Keratinocyte (primary cell): ENCODE results near the gene TAF10. TPM values are rescaled to one million over a fixed set of nuclear protein-coding genes. Genes with fewer than 3 reads are reported as not detected.

Experiments used
- DNase-seq: peaks from one replicate; pipeline ENCODE4 v3.0.0-alpha.2; 2011; ENCODE audit warnings: low read depth, missing footprints, low spot score
- FAIRE-seq: peaks from 2 replicates; lab custom pipeline; 2011; peaks lifted over from hg19 to GRCh38; lab: Jason Lieb, UNC
- H2AFZ ChIP-seq: 2 replicates; pipeline ENCODE4 v1.6.0; 2012; ENCODE audit warnings: low read length, control low read depth, inconsistent platforms; ENCODE audit not compliant: control insufficient read depth
- H3K27ac ChIP-seq: 2 replicates; pipeline ENCODE4 v1.5.1; 2011; ENCODE audit warnings: low read length; ENCODE audit not compliant: control insufficient read depth, insufficient read depth
- H3K27me3 ChIP-seq: 3 replicates; pipeline ENCODE4 v1.6.0; 2011; ENCODE audit warnings: low read length; ENCODE audit not compliant: control insufficient read depth, insufficient read depth; ENCODE audit errors: extremely low read depth
- H3K36me3 ChIP-seq, 2 experiments: 2 replicates in 1 of 2; 3 replicates in 1 of 2; pipeline ENCODE4 v1.5.1; 2011; ENCODE audit warnings: low read length in 2 of 2, mild to moderate bottlenecking in 1 of 2; ENCODE audit not compliant: control insufficient read depth in 2 of 2, insufficient read depth in 2 of 2; ENCODE audit errors: extremely low read depth in 1 of 2
- H3K4me1 ChIP-seq: 3 replicates; pipeline ENCODE4 v1.5.1; 2011; ENCODE audit warnings: low read length; ENCODE audit not compliant: control insufficient read depth, insufficient read depth; ENCODE audit errors: extremely low read depth
- H3K4me2 ChIP-seq: 3 replicates; pipeline ENCODE4 v1.6.0; 2011; ENCODE audit warnings: low read depth, low read length; ENCODE audit not compliant: control insufficient read depth, insufficient read depth; ENCODE audit errors: extremely low read depth
- H3K4me3 ChIP-seq, 3 experiments: fragments of 200-600 bp in 1 of 3; sonication (generic) in 1 of 3; 2 replicates in 2 of 3; 3 replicates in 1 of 3; pipeline ENCODE4 v1.5.1; 2011 to 2016; ENCODE audit warnings: low read length in 3 of 3, mild to moderate bottlenecking in 3 of 3, control low read depth in 2 of 3, inconsistent platforms in 1 of 3, low read depth in 1 of 3, mixed read lengths in 1 of 3, mixed run types in 1 of 3, moderate library complexity in 1 of 3; ENCODE audit not compliant: control insufficient read depth in 2 of 3, insufficient read depth in 2 of 3; ENCODE audit errors: extremely low read depth in 1 of 3
- H3K79me2 ChIP-seq: 2 replicates; pipeline ENCODE4 v1.6.0; 2012; ENCODE audit warnings: low read length; ENCODE audit not compliant: control insufficient read depth, insufficient read depth
- H3K9ac ChIP-seq: 3 replicates; pipeline ENCODE4 v1.6.0; 2011; ENCODE audit warnings: low read length; ENCODE audit not compliant: control insufficient read depth, insufficient read depth; ENCODE audit errors: extremely low read depth
- H3K9me1 ChIP-seq: 3 replicates; pipeline ENCODE4 v1.6.0; 2011; ENCODE audit warnings: low read length; ENCODE audit not compliant: control insufficient read depth, insufficient read depth; ENCODE audit errors: extremely low read depth
- H3K9me3 ChIP-seq: 2 replicates; pipeline ENCODE4 v1.5.1; 2012; ENCODE audit warnings: low read depth, low read length; ENCODE audit not compliant: control insufficient read depth
- H4K20me1 ChIP-seq: 3 replicates; pipeline ENCODE4 v1.6.0; 2011; ENCODE audit warnings: low read length; ENCODE audit not compliant: control insufficient read depth, insufficient read depth; ENCODE audit errors: extremely low read depth
- EZH2 ChIP-seq: IDR thresholded peaks from one replicate; pipeline ENCODE4 v1.6.1; 2012; ENCODE audit warnings: inconsistent platforms, mild to moderate bottlenecking, low read length, moderate library complexity
- dilution Hi-C: fragments of 300-500 bp; cut with MboI; formaldehyde crosslinking; loops from one replicate; pipeline ENCODE4 v1.7.0; 2020; ENCODE audit warnings: low sequenced_read_pairs; ENCODE audit not compliant: extremely low pct_ligation_motif_present
- polyA plus RNA-seq, 5 experiments: library from polyadenylated mRNA; depleted of rRNA in 3 of 5; stranded (reverse) in 3 of 5; stranded (forward) in 1 of 5; unstranded in 1 of 5; fragments of >200 nt; gene quantifications; 1 replicate in 1 of 5; 2 replicates in 3 of 5; 3 replicates in 1 of 5; pipeline versions ENCODE4 v1.2.1 to v1.2.3, GENCODE V29; 2011 to 2012; ENCODE audit warnings: missing spikeins in 2 of 5, low read depth in 1 of 5, low replicate concordance in 1 of 5
- TF ChIP-seq, protein P1 (sequence below), 3 experiments: IDR thresholded peaks in 1 of 3; conservative IDR thresholded peaks in 1 of 3; optimal IDR thresholded peaks in 1 of 3; 2 replicates in 2 of 3; 3 replicates in 1 of 3; pipeline versions ENCODE3 to v1.5.1; 2011; ENCODE audit warnings: low read length in 3 of 3, mild to moderate bottlenecking in 3 of 3, moderate library complexity in 2 of 3, control low read depth in 1 of 3, inconsistent platforms in 1 of 3; ENCODE audit not compliant: insufficient read depth in 2 of 3; ENCODE audit errors: extremely low read depth in 1 of 3

TAF10 gene
- polyA plus RNA-seq, 1 donor (not counting 4 experiments of a cell fraction or from before 2014, with no cell fraction given), result 165 TPM

DNA sequence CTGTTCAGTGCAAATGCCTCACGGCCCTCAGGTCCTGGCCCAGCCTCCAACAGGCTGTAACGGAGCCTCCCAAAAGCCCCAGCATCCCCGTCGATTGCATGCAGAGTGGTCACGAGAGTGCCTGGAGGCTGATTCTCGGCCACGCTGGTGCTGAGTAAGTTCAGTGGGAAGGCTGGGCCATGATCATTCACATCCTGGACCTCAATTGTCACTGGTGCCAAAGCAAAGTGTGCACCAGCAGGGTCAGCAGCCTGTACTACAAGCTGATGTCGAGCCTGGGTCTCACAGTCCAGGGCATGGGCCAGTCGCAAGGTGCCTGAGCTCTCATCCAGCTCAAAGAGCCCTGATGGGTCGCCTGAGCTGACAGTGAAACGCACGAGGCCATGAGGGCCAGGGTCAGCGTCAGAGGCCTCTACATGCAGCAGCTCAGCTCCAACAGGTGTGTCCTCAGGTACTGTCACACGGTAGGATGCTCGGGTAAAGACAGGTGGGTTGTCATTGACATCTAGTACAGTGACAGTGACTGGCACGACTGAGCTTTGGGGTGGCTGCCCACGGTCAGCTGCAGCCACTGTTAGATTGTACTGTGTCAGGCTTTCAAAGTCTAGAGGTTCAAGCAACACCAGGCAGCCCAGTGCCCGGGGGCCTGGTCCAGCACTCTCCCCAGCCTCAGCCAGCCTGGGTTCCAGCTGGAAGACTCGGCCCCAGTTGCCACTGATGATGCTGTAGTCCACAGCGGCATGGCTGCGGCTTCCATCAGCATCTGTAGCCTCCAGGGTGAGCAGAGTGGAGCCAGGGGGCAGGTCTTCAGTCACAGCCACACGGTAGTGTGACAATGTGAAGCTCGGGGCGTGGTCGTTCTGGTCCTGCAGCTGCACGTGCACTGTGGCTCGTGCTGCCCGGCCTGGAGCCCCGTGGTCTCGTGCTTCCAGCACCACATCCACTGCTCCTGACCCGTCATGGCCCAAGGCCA lies 11.7 kb upstream of the TAF10 start:
- peaks cover 10% of the 10 kb centered on the region for H3K27me3 ChIP-seq
- DNase-seq, result no peak
- H3K9me3 ChIP-seq, result no peaks in the 10 kb centered on the region
- no peak overlapping the region for H3K4me3 ChIP-seq
- dilution Hi-C loops, result no loop called here
- no peak overlapping the region for H3K9ac ChIP-seq
- H3K27ac ChIP-seq, result no peak overlapping the region
- no peak for FAIRE-seq
- no peaks in the 10 kb centered on the region for H3K36me3 ChIP-seq
- no peaks in the 10 kb centered on the region for H3K4me1 ChIP-seq
- H3K9me1 ChIP-seq, result no peaks in the 10 kb centered on the region
- no peaks in the 10 kb centered on the region for H3K79me2 ChIP-seq
- no peak overlapping the region for H2AFZ ChIP-seq
- TF ChIP-seq, protein P1, sequence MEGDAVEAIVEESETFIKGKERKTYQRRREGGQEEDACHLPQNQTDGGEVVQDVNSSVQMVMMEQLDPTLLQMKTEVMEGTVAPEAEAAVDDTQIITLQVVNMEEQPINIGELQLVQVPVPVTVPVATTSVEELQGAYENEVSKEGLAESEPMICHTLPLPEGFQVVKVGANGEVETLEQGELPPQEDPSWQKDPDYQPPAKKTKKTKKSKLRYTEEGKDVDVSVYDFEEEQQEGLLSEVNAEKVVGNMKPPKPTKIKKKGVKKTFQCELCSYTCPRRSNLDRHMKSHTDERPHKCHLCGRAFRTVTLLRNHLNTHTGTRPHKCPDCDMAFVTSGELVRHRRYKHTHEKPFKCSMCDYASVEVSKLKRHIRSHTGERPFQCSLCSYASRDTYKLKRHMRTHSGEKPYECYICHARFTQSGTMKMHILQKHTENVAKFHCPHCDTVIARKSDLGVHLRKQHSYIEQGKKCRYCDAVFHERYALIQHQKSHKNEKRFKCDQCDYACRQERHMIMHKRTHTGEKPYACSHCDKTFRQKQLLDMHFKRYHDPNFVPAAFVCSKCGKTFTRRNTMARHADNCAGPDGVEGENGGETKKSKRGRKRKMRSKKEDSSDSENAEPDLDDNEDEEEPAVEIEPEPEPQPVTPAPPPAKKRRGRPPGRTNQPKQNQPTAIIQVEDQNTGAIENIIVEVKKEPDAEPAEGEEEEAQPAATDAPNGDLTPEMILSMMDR (optimal IDR thresholded peaks at IDR 0.05 in 1 of 3, IDR thresholded peaks at IDR 0.05 in 1 of 3, conservative IDR thresholded peaks at IDR 0.05 in 1 of 3; ENCODE audit: extremely low read depth in 1 of 3, insufficient read depth in 2 of 3, low read length in 3 of 3), result no peak
- no peak for TF ChIP-seq EZH2
- no peaks in the 10 kb centered on the region for H4K20me1 ChIP-seq
- no peak overlapping the region for H3K4me2 ChIP-seq

DNA sequence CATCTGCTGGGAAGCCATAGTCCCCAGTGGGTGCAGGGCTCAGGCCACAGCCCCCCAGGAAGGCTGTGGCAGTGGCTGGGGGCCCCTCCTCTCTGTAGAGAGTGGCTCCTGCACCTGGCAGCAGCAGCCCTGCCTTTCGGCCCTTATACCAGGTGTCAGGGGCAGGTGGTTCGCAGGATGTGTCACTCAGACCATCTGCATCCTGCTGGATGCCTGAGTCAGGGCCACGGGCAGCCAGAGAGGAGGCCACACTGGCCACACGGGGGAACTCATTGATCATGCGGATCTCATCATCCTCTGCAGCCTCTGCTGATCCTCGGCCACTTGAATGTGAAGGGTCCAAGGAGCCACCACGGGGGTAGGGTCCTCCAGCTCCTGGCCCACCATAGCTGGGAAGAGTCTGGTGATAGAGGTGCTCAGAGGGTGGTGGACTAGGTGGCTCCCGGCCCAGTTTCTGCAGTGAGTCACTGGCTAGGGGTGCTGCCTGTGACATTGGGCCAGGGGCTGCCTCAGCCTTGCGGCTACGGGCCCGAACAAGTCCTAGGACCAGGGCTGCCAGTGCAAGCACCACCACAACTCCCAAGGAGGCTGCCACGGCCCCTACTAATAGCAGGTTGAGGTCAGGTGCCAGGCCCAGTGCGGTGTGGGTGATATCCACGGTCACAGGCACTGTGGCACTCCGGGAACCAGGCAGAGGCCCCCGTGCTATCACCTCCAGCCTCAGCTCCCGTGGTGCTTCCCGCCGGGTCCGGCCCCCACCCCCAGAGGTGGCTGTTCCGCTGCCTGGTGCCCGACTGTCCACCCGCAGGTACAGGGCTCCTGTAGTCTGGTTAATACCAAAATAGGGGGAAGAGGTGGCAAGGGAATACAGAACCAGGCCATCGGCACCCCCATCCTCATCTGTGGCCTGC lies 10.5 kb upstream of the TAF10 start:
- Histone ChIP-seq H3K36me3 (no peaks in the 10 kb centered on the region), H3K4me1 (peaks cover 11% of the 10 kb centered on the region), H3K9me3 (no peaks in the 10 kb centered on the region), H3K27me3 (peaks cover 4% of the 10 kb centered on the region), H3K27ac (no peak overlapping the region), H2AFZ (no peak overlapping the region), H3K9me1 (no peaks in the 10 kb centered on the region), H3K4me2 (no peak overlapping the region), H4K20me1 (no peaks in the 10 kb centered on the region), H3K79me2 (peaks cover under 1% of the 10 kb centered on the region), H3K4me3 (no peak overlapping the region), H3K9ac (no peak overlapping the region)
- dilution Hi-C loops, result no loop called here
- DNase-seq (no peak), FAIRE-seq (no peak)
- no peak for TF ChIP-seq EZH2
- TF ChIP-seq, protein P1 (optimal IDR thresholded peaks at IDR 0.05 in 1 of 3, IDR thresholded peaks at IDR 0.05 in 1 of 3, conservative IDR thresholded peaks at IDR 0.05 in 1 of 3; ENCODE audit: extremely low read depth in 1 of 3, insufficient read depth in 2 of 3, low read length in 3 of 3), result no peak
